Smooth muscle cell (in vitro differentiated cells): ENCODE results near the gene MGAT5B. TPM values are rescaled to one million over a fixed set of nuclear protein-coding genes. Genes with fewer than 3 reads are reported as not detected.

ENCODE experiments used
- DNase-seq: peaks from one replicate; lab custom pipeline; 2025; ENCODE audit not compliant: unreplicated experiment; lab: John Stamatoyannopoulos, UW
- H2AFZ ChIP-seq: fragments of 200-600 bp; sonication (generic); 2 replicates; pipeline ENCODE4 v1.6.0; 2016; ENCODE audit warnings: antibody characterized with exemption, low read depth, mild to moderate bottlenecking
- H3F3A ChIP-seq: fragments of 200-600 bp; sonication (generic); 2 replicates; pipeline ENCODE4 v1.6.0; 2017; ENCODE audit warnings: antibody characterized with exemption, low read depth
- H3K27ac ChIP-seq: fragments of 200-600 bp; sonication (generic); 2 replicates; pipeline ENCODE4 v1.5.1; 2016; ENCODE audit warnings: low read depth, mild to moderate bottlenecking
- H3K27me3 ChIP-seq: fragments of 200-600 bp; sonication (generic); 2 replicates; pipeline ENCODE4 v1.6.1; 2016; ENCODE audit warnings: low read depth, mild to moderate bottlenecking
- H3K36me3 ChIP-seq: fragments of 200-600 bp; sonication (generic); 2 replicates; pipeline ENCODE4 v1.5.1; 2016; ENCODE audit warnings: low read depth
- H3K4me1 ChIP-seq: fragments of 200-600 bp; sonication (generic); 2 replicates; pipeline ENCODE4 v1.5.1; 2016; ENCODE audit warnings: low read depth
- H3K4me2 ChIP-seq: fragments of 200-600 bp; sonication (generic); 2 replicates; pipeline ENCODE4 v1.6.0; 2016; ENCODE audit warnings: mild to moderate bottlenecking
- H3K4me3 ChIP-seq: fragments of 200-600 bp; sonication (generic); 2 replicates; pipeline ENCODE4 v1.5.1; 2016; ENCODE audit warnings: mild to moderate bottlenecking
- H3K79me2 ChIP-seq: fragments of 200-600 bp; sonication (generic); 2 replicates; pipeline ENCODE4 v1.6.0; 2016; ENCODE audit warnings: low read depth, mild to moderate bottlenecking
- H3K9ac ChIP-seq: fragments of 200-600 bp; sonication (generic); 2 replicates; pipeline ENCODE4 v1.6.0; 2016; ENCODE audit warnings: low read depth
- H3K9me3 ChIP-seq: fragments of 200-600 bp; sonication (generic); replicated peaks from 2 replicates; pipeline ENCODE4 v1.5.1; 2016; ENCODE audit warnings: low read depth
- H4K20me1 ChIP-seq: fragments of 200-600 bp; sonication (generic); 2 replicates; pipeline ENCODE4 v1.6.0; 2016; ENCODE audit warnings: low read depth
- CTCF ChIP-seq: fragments of 200-600 bp; sonication (generic); IDR thresholded peaks from 2 replicates; pipeline ENCODE4 v1.5.1; 2017; ENCODE audit warnings: borderline replicate concordance, mild to moderate bottlenecking, antibody characterized with exemption; ENCODE audit not compliant: insufficient read depth, poor library complexity, severe bottlenecking
- WGBS: methylation state at CpG from one replicate; pipeline ENCODE4 v1.1.7; 2016; ENCODE audit warnings: low lambda C conversion rate; 5-methylcytosine and 5-hydroxymethylcytosine counted together
- polyA plus RNA-seq: library from polyadenylated mRNA; unstranded; fragments of >200 nt; fragmentation: Nextera tagmentation; extraction: Ambion mirVana; gene quantifications from 2 replicates; pipeline ENCODE4 v1.2.1, GENCODE V29; 2016
- total RNA-seq: library from RNA; depleted of rRNA; stranded (reverse); fragments of >200 nt; gene quantifications from 2 replicates; pipeline ENCODE4 v1.2.3, GENCODE V29; 2014

Gene MGAT5B
- total and polyA plus RNA-seq, 2 experiments from 2014 or later: 0.78 to 7.6 TPM

- H3K27me3 ChIP-seq: no peaks in the 10 kb centered on the region
- no peaks in the 10 kb centered on the region for H4K20me1 ChIP-seq
- no peak for DNase-seq
- no peak overlapping the region for H3K27ac ChIP-seq
- H3K4me3 ChIP-seq: no peak overlapping the region
- H3K4me2 ChIP-seq: no peak overlapping the region
- no peaks in the 10 kb centered on the region for H3K4me1 ChIP-seq
- no peak overlapping the region for H3K9ac ChIP-seq
- 94% methylated on average over 3 of the region's 3 CpGs for WGBS
- H3F3A ChIP-seq: no peaks in the 10 kb centered on the region
- no peaks in the 10 kb centered on the region for H3K9me3 ChIP-seq
- H3K36me3 ChIP-seq: no peaks in the 10 kb centered on the region
- no peak for TF ChIP-seq CTCF
- no peaks in the 10 kb centered on the region for H3K79me2 ChIP-seq
- H2AFZ ChIP-seq: no peak overlapping the region
These were observed 13.1 kb upstream of the MGAT5B start for GRCh38 chr17:76855105-76855504.

GRCh38 chr17:76862079-76862478, 6.1 kb upstream of the MGAT5B start:
- TF ChIP-seq CTCF: no peak
- H3K9ac ChIP-seq: no peak overlapping the region
- H3K79me2 ChIP-seq: no peaks in the 10 kb centered on the region
- no peaks in the 10 kb centered on the region for H4K20me1 ChIP-seq
- WGBS: 84% methylated on average over 9 of the region's 9 CpGs
- H2AFZ ChIP-seq: no peak overlapping the region
- peaks cover under 1% of the 10 kb centered on the region for H3K4me1 ChIP-seq
- no peak overlapping the region for H3K4me2 ChIP-seq
- no peak overlapping the region for H3K4me3 ChIP-seq
- H3K27ac ChIP-seq: no peak overlapping the region
- H3K27me3 ChIP-seq: no peaks in the 10 kb centered on the region
- H3K9me3 ChIP-seq: no peaks in the 10 kb centered on the region
- no peak for DNase-seq
- H3F3A ChIP-seq: peaks cover 3% of the 10 kb centered on the region
- H3K36me3 ChIP-seq: no peaks in the 10 kb centered on the region

DNA sequence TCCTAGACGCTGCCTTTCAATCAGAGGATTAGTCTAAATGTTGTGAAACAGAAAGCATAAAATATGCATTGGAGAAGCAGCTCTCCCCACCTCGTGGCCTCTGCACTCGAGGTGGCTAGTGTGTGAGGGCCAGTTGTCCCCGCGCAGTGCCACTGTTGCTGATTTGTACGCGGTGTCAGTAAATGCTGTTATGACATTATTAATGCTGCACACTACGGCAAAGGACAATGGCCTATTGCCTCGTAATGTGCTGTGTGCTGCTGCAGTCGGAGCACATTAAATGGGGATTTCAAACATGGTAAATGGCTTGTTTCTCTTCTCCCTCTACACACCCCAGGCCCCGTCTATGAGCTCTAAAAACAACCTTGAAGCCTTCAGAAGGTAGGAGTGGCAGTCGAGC, 5.7 kb upstream of the MGAT5B start:
- no peaks in the 10 kb centered on the region for H3K36me3 ChIP-seq
- H3K4me1 ChIP-seq: peaks cover 5% of the 10 kb centered on the region
- H4K20me1 ChIP-seq: no peaks in the 10 kb centered on the region
- no peak overlapping the region for H3K27ac ChIP-seq
- no peak overlapping the region for H3K9ac ChIP-seq
- H3K4me2 ChIP-seq: no peak overlapping the region
- no peak overlapping the region for H2AFZ ChIP-seq
- DNase-seq: no peak
- WGBS: 91% methylated on average over 12 of the region's 12 CpGs
- no peaks in the 10 kb centered on the region for H3K27me3 ChIP-seq
- H3K9me3 ChIP-seq: no peaks in the 10 kb centered on the region
- H3F3A ChIP-seq: peaks cover 7% of the 10 kb centered on the region
- no peak for TF ChIP-seq CTCF
- no peak overlapping the region for H3K4me3 ChIP-seq
- H3K79me2 ChIP-seq: no peaks in the 10 kb centered on the region

DNA sequence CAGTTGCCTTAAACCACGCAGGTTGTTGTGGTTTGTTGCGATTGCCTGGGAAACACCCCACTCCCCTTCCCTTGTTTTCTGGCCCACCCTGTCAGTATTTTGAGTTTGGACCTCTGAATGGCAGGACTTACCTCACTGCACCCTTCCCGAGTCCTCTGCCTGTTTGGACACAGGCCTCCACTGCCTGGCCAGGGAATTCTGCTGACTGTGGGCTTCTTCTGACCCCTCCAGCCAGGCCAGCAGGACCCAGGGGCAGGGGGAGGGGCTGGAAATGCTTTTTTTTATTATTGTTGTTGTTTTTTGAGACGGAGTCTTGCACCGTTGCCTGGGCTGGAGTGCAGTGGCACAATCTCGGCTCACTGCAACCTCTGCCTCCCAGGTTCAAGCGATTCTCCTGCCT, 4.2 kb upstream of the MGAT5B start:
- TF ChIP-seq CTCF: no peak
- H3K9me3 ChIP-seq: no peaks in the 10 kb centered on the region
- no peak overlapping the region for H3K27ac ChIP-seq
- H3F3A ChIP-seq: peaks cover 9% of the 10 kb centered on the region
- H3K9ac ChIP-seq: no peak overlapping the region
- no peaks in the 10 kb centered on the region for H4K20me1 ChIP-seq
- WGBS: 90% methylated on average over 7 of the region's 7 CpGs
- DNase-seq: no peak
- no peaks in the 10 kb centered on the region for H3K79me2 ChIP-seq
- H2AFZ ChIP-seq: no peak overlapping the region
- peaks cover 5% of the 10 kb centered on the region for H3K27me3 ChIP-seq
- peaks cover 11% of the 10 kb centered on the region for H3K4me1 ChIP-seq
- no peak overlapping the region for H3K4me3 ChIP-seq
- H3K4me2 ChIP-seq: no peak overlapping the region
- H3K36me3 ChIP-seq: no peaks in the 10 kb centered on the region
